ENCODE results near the gene TTLL13. TPM values are rescaled to one million over a fixed set of nuclear protein-coding genes. Genes with fewer than 3 reads are reported as not detected.
"Not testable (repeated sequence)": the region's sequence is repeated elsewhere in the genome, so short reads cannot be mapped to it uniquely, and the experiment has no call there.

Gene TTLL13
- total RNA-seq, 6 experiments from 2014 or later, result 0.13 to 0.46 TPM; not detected in 4

DNA sequence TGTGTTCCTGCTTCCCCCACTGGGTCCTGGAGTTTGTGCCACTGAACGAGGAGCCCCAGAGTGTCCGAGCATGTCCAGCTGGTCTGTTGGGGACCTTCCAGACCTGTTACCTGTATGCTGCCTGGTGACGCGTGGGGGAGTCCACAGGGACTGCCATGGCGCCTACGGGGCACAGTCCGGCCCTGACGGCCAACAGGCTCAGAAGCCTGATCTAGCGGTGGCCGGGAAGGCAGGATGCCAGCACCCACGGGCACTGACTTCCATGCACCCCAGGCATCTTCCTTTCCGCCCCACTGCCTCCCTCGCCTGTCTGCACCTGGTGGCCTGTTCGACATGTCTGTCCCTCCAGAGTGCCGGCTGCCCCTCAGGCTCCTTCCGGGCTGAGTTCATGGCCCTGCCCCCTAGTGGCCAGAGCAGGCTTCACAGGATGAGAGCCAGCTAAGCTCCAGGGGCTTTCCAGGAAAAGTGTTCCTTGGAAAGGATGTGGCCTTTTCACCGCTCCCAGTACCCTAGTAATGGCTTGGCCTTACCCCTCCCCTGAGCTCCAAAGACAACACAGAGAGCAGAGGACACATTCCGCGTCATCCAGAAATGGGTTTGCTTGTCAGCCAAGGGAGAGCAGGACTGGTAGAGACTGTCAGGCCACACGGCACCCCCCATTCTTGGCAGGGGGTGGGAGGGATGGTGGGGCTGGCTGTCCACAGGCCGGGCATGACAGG, 51.8 kb downstream of the TTLL13 start:
- Histone ChIP-seq H3K36me3 (no peaks in the 10 kb centered on the region), H3K4me1 (no peaks in the 10 kb centered on the region), H3K27ac (no peak overlapping the region), H3K4me3 (no peak overlapping the region), H3K27me3 (no peaks in the 10 kb centered on the region), H3K9me3 (no peaks in the 10 kb centered on the region)
- peak; percentile 38 to 58 (median 54) for ATAC-seq
- intact Hi-C loops (cut with DNase I), result no loop called here
- DNase-seq, result peak; percentile 53 to 65 (median 63)
- TF ChIP-seq POLR2A (IDR thresholded peaks at IDR 0.05), result no peak
- TF ChIP-seq, protein P1, sequence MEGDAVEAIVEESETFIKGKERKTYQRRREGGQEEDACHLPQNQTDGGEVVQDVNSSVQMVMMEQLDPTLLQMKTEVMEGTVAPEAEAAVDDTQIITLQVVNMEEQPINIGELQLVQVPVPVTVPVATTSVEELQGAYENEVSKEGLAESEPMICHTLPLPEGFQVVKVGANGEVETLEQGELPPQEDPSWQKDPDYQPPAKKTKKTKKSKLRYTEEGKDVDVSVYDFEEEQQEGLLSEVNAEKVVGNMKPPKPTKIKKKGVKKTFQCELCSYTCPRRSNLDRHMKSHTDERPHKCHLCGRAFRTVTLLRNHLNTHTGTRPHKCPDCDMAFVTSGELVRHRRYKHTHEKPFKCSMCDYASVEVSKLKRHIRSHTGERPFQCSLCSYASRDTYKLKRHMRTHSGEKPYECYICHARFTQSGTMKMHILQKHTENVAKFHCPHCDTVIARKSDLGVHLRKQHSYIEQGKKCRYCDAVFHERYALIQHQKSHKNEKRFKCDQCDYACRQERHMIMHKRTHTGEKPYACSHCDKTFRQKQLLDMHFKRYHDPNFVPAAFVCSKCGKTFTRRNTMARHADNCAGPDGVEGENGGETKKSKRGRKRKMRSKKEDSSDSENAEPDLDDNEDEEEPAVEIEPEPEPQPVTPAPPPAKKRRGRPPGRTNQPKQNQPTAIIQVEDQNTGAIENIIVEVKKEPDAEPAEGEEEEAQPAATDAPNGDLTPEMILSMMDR (IDR thresholded peaks at IDR 0.05), result peak; percentile 48 to 75 (median 69)
- 36% methylated on average over 11 of the region's 21 CpGs for WGBS (ENCODE audit: insufficient coverage, low coverage, low lambda C conversion rate, missing lambda C conversion rate)

DNA sequence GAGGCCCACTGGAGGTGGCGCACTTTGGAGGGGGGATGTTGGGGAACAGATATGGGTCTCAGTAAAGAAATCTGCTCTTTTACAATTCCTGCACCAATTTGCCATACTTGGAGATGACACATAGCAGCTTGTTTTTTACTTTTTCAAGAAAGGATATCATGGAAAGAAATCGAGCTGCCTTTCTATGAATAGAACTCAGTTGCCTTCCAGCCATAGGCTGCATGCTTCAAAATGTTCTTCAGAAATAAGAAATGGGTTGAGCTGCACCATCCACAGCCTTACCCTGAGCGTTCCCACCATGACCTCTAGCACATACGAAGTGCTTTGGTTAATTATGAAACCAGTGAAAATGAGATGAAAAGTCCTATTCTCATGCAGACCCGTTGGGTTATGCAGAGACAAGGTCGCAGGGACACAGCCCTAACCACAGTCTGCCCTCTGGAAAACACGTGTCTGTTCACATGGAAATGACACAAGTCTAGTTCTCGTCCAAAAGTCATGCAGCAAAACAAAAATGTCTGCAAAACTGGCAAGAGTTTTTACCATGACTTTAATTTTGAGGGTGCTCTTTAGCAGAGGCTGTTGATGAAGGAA, 52.4 kb downstream of the TTLL13 start:
- intact Hi-C loops (cut with DNase I), result no loop called here
- Histone ChIP-seq H3K4me1 (no peaks in the 10 kb centered on the region), H3K9me3 (no peaks in the 10 kb centered on the region), H3K27me3 (no peaks in the 10 kb centered on the region), H3K27ac (no peak overlapping the region), H3K36me3 (no peaks in the 10 kb centered on the region), H3K4me3 (no peak overlapping the region)
- 60% methylated on average over 8 of the region's 8 CpGs for WGBS (ENCODE audit: insufficient coverage, low coverage, low lambda C conversion rate, missing lambda C conversion rate)
- DNase-seq (no peak), ATAC-seq (no peak)
- TF ChIP-seq, protein P1 (IDR thresholded peaks at IDR 0.05), result no peak
- no peak for TF ChIP-seq POLR2A (IDR thresholded peaks at IDR 0.05)

DNA sequence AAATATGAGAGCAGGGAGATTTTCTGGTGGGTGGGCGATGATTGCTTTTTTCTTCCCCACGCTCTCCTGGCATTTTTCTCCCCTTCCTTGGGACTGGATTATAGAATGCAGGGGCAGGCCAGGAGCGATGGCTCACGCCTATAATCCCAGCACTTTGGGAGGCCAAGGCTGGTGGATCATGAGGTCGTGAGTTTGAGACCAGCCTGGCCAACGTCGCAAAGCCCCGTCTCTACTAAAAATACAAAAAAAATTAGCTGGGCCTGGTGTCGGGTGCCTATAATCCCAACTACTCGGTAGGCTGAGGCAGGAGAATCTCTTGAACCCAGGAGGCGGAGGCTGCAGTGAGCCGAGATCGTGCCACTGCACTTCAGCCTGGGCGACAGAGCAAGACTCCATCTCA, 56.0 kb downstream of the TTLL13 start:
- H3K9me3 ChIP-seq; H3K27ac ChIP-seq; DNase-seq; H3K4me3 ChIP-seq; H3K4me1 ChIP-seq; ATAC-seq; H3K27me3 ChIP-seq; intact Hi-C loops (cut with DNase I); H3K36me3 ChIP-seq: not testable (repeated sequence)
- WGBS (ENCODE audit: insufficient coverage, low coverage, low lambda C conversion rate, missing lambda C conversion rate), result 92% methylated on average over 6 of the region's 14 CpGs

DNA sequence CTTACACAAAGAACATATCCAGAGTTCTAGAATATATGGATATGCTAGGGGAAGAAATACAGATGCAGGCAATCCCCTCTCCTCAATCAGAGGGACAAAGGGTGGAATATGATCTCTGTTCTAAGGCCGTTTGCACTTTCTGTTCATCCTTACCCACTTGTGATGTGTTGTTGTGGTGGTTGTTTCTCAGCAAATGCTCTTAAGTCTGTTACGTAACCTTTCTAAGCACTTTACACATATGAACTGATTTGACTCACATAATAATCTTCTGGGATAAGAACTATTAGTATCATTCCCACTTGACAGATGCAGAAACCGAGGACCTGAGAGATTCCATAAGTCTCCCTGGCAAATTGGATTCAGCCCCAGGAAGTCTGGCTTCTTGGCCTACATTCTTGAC, 56.6 kb downstream of the TTLL13 start:
- TF ChIP-seq POLR2A (IDR thresholded peaks at IDR 0.05), result no peak
- TF ChIP-seq, protein P1 (IDR thresholded peaks at IDR 0.05), result no peak
- ATAC-seq, result no peak
- 41% methylated on average over 3 of the region's 3 CpGs for WGBS (ENCODE audit: insufficient coverage, low coverage, low lambda C conversion rate, missing lambda C conversion rate)

DNA sequence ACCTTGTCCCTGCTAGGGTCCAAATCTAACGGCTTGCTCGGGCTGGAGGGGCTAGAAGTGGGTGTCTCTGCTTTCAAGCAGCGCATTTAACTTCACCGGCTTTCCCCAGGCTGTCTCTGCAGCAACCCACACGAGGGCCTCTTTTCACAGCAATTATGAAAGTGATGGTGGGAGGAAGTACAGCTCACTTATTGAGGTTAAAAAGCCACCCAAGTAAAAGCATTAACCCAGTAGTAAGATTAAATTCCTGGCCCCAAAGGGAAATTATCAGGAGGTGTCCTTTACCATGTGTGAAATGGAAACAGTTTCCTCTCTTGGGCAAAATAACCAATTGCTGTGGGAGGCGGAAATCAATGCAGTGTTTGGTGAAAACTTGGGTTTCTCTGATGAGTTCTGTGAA, 57.2 kb downstream of the TTLL13 start:
- intact Hi-C loops (cut with DNase I), result no loop called here
- Histone ChIP-seq H3K36me3 (no peaks in the 10 kb centered on the region), H3K27me3 (no peaks in the 10 kb centered on the region), H3K9me3 (no peaks in the 10 kb centered on the region), H3K27ac (no peak overlapping the region), H3K4me3 (no peak overlapping the region), H3K4me1 (no peaks in the 10 kb centered on the region)
- 55% methylated on average over 6 of the region's 6 CpGs for WGBS (ENCODE audit: insufficient coverage, low coverage, low lambda C conversion rate, missing lambda C conversion rate)
- ATAC-seq (peak in 2 of 4 donors; percentile 25 to 32), DNase-seq (no peak)
- TF ChIP-seq POLR2A (IDR thresholded peaks at IDR 0.05), result no peak
- TF ChIP-seq, protein P1 (IDR thresholded peaks at IDR 0.05), result no peak

More for the DNA sequence above, 56.6 kb downstream of the TTLL13 start:
- no peak for DNase-seq
- H3K27me3 ChIP-seq, result no peaks in the 10 kb centered on the region
- H3K36me3 ChIP-seq, result no peaks in the 10 kb centered on the region
- H3K4me1 ChIP-seq, result no peaks in the 10 kb centered on the region
- no peaks in the 10 kb centered on the region for H3K9me3 ChIP-seq
- H3K27ac ChIP-seq, result no peak overlapping the region
- no peak overlapping the region for H3K4me3 ChIP-seq
- intact Hi-C loops (cut with DNase I), result no loop called here

Data from right lobe of liver (tissue), 6 donors.